ENCODE results near the gene FAM3A. TPM values are rescaled to one million over a fixed set of nuclear protein-coding genes. Genes with fewer than 3 reads are reported as not detected.

The FAM3A gene
- total and polyA plus RNA-seq, 10 of the 15 experiments (the other 5 are each of a cell fraction or from before 2014, with no cell fraction given): 0.29 to 21.1 (median 11.4) TPM

DNA sequence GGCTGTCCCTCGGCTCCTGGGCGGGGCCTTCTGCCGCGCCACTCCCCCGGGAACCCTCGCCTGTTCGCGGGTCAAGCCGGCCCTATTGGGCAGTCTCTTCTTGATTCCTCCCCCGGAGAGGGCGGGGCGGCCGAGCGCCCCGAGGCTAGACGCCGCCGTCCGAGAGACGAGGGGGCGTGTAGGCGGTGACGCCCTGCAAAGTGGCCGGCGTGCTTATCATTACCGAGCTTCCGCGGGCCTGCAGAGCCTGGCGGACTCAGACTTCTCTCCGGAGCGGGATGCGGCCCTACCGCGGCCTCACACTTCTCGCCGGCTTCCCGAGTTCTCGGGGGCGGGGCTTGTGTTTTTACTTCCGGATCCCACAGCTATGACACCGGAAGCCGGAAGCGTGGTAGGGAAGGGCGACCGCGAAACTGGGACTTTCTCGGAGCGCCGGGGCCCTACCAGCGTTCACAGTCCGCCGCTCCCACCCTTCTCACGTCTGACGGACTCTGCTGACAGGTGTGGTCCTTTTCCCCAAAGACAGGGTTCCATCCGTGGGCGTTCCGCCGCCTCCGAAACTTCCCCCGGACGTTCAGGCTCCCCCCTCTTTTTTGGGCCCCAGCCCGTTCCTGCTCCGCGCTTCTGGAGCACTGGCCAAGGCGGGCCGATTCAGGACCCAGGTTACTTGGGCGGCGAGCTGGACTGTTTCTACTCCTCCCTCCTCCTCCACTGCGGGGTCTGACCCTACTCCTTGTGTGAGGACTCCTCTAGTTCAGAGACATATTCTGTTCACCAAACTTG is 31.4 kb upstream of the FAM3A start, which contains the start of gene IKBKG (continued):
- TF ChIP-seq, protein P1, sequence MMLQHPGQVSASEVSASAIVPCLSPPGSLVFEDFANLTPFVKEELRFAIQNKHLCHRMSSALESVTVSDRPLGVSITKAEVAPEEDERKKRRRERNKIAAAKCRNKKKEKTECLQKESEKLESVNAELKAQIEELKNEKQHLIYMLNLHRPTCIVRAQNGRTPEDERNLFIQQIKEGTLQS (IDR thresholded peaks at IDR 0.05; ENCODE audit: borderline replicate concordance, extremely low read depth, low read depth, low read length): no peak
- TF ChIP-seq NR2F1 (conservative IDR thresholded peaks at IDR 0.05): 0 out of 2 replicates have a peak, but pooled peaks have one; percentile 10

DNA sequence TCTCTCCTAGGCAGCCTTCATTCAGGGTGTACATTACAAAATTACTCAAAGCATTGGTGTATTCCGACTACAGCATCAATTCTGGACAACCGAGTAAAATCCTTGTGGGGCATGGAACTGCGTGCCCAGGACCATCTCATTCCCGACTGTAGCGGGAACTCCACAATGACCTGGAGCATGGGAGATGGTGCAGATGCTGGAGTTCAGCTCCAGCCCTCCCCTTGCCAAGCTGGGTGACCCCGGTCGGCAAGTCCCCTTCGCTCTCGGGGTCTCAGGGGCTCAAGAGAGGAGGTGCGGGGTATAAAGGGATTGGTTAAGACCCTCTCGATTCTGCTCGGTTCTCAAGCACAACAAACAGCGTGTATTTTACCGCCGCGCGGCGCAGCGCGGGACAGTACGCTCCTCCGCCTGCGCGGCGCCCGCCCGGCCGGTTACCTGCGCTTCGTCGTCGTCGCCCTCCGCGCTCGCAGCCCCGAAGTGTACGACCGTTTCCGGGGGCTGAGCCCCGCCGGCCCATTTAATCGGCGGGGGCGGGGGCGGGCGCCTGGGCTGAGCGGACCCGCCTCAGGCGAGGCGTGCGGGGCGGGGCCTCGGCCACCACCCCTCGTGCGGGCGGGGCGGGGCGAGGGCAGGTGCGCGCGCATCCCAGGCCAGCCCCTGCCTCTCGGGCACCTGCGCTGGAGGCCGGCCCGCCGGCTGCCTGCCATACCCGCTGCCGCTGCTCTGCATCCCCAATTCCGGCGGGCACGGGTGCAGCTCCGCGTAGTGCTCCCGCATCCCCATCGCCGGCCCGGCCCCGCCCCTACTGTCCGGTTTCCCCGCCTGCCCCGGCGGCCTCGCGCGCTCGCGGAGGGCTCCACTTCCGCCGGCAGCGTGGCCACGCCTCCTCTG is 30.6 kb upstream of the FAM3A start, which contains the start of gene G6PD:
Gene G6PD (minus strand): TSS at position 493 of the 891 bp plus-strand sequence. CDS start 691 bp downstream, outside the sequence.
- in situ Hi-C loops (cut with MboI): loop anchor here (10.0 to 25.0 kb wide), 2 partner anchors 288 to 409 kb away; partner anchors contain the start of genes OPN1LW and SMIM9
- SMC1A ChIA-PET (ENCODE audit: uncharacterized antibody, unreplicated experiment): no interaction called here
- TF ChIP-seq CBX5 (IDR thresholded peaks at IDR 0.05; ENCODE audit: low read depth) (no peak), POLR2AphosphoS5 (IDR thresholded peaks at IDR 0.05; ENCODE audit: low read length) (peak; percentile 55; the same call in 1 of the 2 replicates), POLR2AphosphoS2 (IDR thresholded peaks at IDR 0.05; ENCODE audit: low read depth, low read length) (peak; percentile 61; the same call in 1 of the 2 replicates), ESRRA (IDR thresholded peaks at IDR 0.05; ENCODE audit: low read length) (no peak), YBX1 (IDR thresholded peaks at IDR 0.05) (no peak), KLF5 (IDR thresholded peaks at IDR 0.05; ENCODE audit: partially characterized antibody) (no peak), TAF1 (IDR thresholded peaks at IDR 0.05; ENCODE audit: borderline replicate concordance, low read depth, low read length) (peak; percentile 66; the same call in 1 of the 2 replicates), MYC (IDR thresholded peaks at IDR 0.05; ENCODE audit: insufficient read depth, insufficient read length, insufficient replicate concordance, low read length, severe bottlenecking) (peak; percentile 42), NR2F1 (conservative IDR thresholded peaks at IDR 0.05) (no peak), EGR1 (IDR thresholded peaks at IDR 0.05; ENCODE audit: borderline replicate concordance in 1 of 2, low read depth in 2 of 2, low read length in 2 of 2) (peak in 1 of 2 experiments; percentile 57; a peak in 1 of 3 replicates), POLR2A (IDR thresholded peaks at IDR 0.05; ENCODE audit: low read depth, low read length) (peak; percentile 74), TCF3 (IDR thresholded peaks at IDR 0.05; ENCODE audit: borderline replicate concordance, insufficient read depth, low read depth, low read length) (0 out of 2 replicates have a peak, but pooled peaks have one; percentile 5), BHLHE40 (IDR thresholded peaks at IDR 0.05; ENCODE audit: borderline replicate concordance in 1 of 2, low read depth in 2 of 2, low read length in 1 of 2) (peak in 1 of 2 experiments; percentile 81; a peak in 2 of 4 replicates), PML (IDR thresholded peaks at IDR 0.05; ENCODE audit: low read length) (0 out of 2 replicates have a peak, but pooled peaks have one; percentile 30), SIN3A (IDR thresholded peaks at IDR 0.05; ENCODE audit: low read depth, low read length) (0 out of 2 replicates have a peak, but pooled peaks have one; percentile 20), SMAD5 (IDR thresholded peaks at IDR 0.05; ENCODE audit: low read depth) (0 out of 2 replicates have a peak, but pooled peaks have one; percentile 34), SP1 (IDR thresholded peaks at IDR 0.05; ENCODE audit: low read depth, low read length) (peak; percentile 23), IRF4 (IDR thresholded peaks at IDR 0.05; ENCODE audit: low read depth, low read length) (no peak)
- TF ChIP-seq, protein P2, sequence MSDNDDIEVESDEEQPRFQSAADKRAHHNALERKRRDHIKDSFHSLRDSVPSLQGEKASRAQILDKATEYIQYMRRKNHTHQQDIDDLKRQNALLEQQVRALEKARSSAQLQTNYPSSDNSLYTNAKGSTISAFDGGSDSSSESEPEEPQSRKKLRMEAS (IDR thresholded peaks at IDR 0.05; ENCODE audit: low read depth, low read length): peak; percentile 40; the same call in 1 of the 2 replicates

More for the DNA sequence above, 30.6 kb upstream of the FAM3A start, which contains the start of gene G6PD:
- no peaks in the 10 kb centered on the region for H3K36me3 ChIP-seq (ENCODE audit: control insufficient read depth in 2 of 2, insufficient read depth in 2 of 2, low read length in 1 of 2)
- ChIA-PET CTCF (no interaction called here), RAD21 (ENCODE audit: unreplicated experiment) (interaction anchor here (0.6 kb wide), 1 partner anchor 10 kb away, joined by 4 read pairs; no protein-coding TSS in a partner anchor), POLR2A (interaction anchor here (0.6 kb wide), 1 partner anchor 485 kb away, joined by 3 read pairs; no protein-coding TSS in a partner anchor)
- peak within 1 kb of the TSS; percentile 86 for H3K4me2 ChIP-seq (ENCODE audit: control insufficient read depth, insufficient read depth)
- no peaks in the 10 kb centered on the region for H3K27me3 ChIP-seq (replicated peaks in 1 of 2; ENCODE audit: control insufficient read depth in 2 of 2, insufficient read depth in 2 of 2, low read length in 1 of 2)
- ATAC-seq (peak; percentile 72), DNase-seq (ENCODE audit: low read depth, low spot score) (no peak), FAIRE-seq (no peak)
- peaks cover 29% of the 10 kb centered on the region for H3K79me2 ChIP-seq (ENCODE audit: control insufficient read depth, insufficient read depth, low read length)
- 42% methylated on average over 57 of the region's 92 CpGs for WGBS (ENCODE audit: insufficient coverage, insufficient replicate concordance, low lambda C conversion rate, missing lambda C conversion rate)
- intact Hi-C loops (cut with micrococcal nuclease; ENCODE audit: unreplicated experiment): no loop called here
- peaks cover 14% of the 10 kb centered on the region for H3K4me1 ChIP-seq (ENCODE audit: control insufficient read depth, insufficient read depth, low read length)
- peak within 1 kb of the TSS; percentile 70 for H3K9ac ChIP-seq (ENCODE audit: control insufficient read depth, insufficient read depth, low read length)
- no peaks in the 10 kb centered on the region for H3K9me3 ChIP-seq (replicated peaks; ENCODE audit: control insufficient read depth, insufficient read depth, low read length)
- BruUV-seq (replicated peaks): no TSS peak
- H2AFZ ChIP-seq (ENCODE audit: control insufficient read depth, low read depth, low read length): peak within 1 kb of the TSS; percentile 80
- peak within 1 kb of the TSS; percentile 65 for H3K27ac ChIP-seq (ENCODE audit: control insufficient read depth, insufficient read depth)
- peak within 1 kb of the TSS; percentile 72 for H3K4me3 ChIP-seq
- H4K20me1 ChIP-seq (ENCODE audit: control insufficient read depth, insufficient read depth): no peaks in the 10 kb centered on the region
